ENCODE data around the gene C1orf52. TPM values are rescaled to one million over a fixed set of nuclear protein-coding genes. Genes with fewer than 3 reads are reported as not detected.
A peak's percentile ranks its signal among the peaks of the same experiment; 100 is the strongest.
"Not testable (repeated sequence)": the region's sequence is repeated elsewhere in the genome, so short reads cannot be mapped to it uniquely, and the experiment has no call there.

The C1orf52 gene
- total and polyA plus RNA-seq, 8 donors, result 18.0 to 66.4 (median 54.6) TPM

DNA sequence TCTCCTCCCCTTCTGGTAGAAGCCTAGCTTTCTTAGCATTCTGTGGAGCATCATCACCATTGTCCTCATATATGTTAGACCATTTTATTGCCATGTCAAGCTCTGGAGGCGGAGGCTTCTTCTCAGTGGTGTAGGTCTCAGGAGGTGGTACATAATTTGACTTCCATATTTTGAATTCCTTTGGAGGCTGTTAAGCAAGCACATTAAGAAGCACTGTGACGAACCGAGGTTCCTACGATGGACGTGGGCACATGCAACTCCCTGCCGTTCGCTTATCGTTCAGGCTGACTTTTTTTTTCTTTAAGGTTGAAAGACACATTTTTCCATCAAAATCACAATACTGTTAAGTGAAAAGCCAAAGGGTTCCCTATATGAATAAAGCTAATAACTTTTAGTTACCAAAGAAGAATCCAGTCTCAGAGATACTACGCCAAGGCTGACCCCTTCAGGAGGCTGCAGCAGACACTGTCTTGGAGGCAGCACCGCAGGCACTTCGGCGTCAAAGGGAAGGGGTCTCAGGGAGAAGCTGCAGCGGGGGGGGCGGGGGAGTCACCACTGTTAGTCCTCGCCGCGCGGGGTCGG, 835 bp downstream of the C1orf52 start:
- Histone ChIP-seq H3K36me3 (peaks cover 0 to 29% of the 10 kb centered on the region in 2 donors), H3K4me3 (peak overlapping the region; percentile 86 to 94), H3K4me1 (peaks cover 18 to 46% of the 10 kb centered on the region in 2 donors), H3K9me3 (no peaks in the 10 kb centered on the region), H3K27ac (peak overlapping the region in 1 of 2 donors; percentile 83), H3K27me3 (no peaks in the 10 kb centered on the region)
- TF ChIP-seq CTCF (IDR thresholded peaks at IDR 0.05), result no peak
- intact Hi-C loops (cut with DNase I), result no loop called here
- ATAC-seq (peak; percentile 16), DNase-seq (no peak)

DNA sequence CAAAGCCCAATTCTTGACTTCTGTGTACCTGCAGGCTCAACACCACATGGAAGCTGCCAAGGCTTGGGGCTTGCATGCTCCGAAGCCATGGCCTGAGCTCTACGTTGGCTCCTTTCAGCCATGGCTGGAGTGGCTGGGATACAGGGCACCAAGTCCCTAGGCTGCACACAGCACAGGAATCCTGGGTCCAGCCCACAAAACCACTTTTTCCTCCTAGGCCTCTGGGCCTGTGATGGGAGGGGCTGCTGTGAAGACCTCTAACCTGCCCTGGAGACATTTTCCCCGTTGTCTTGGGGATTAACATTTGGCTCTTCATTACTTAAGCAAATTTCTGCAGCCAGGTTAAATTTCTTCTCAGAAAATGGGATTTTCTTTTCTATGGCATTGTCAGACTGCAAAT, 10.4 kb downstream of the C1orf52 start:
- ATAC-seq; H3K27ac ChIP-seq; DNase-seq; H3K27me3 ChIP-seq; H3K4me3 ChIP-seq; H3K9me3 ChIP-seq; H3K4me1 ChIP-seq; intact Hi-C loops (cut with DNase I): not testable (repeated sequence)
- peaks cover 0 to 21% of the 10 kb centered on the region in 2 donors for H3K36me3 ChIP-seq

GRCh38 chr1:85245891-85246290, 13.6 kb downstream of the C1orf52 start:
- DNase-seq (no peak), ATAC-seq (no peak)
- Histone ChIP-seq H3K36me3 (peaks cover 0 to 6% of the 10 kb centered on the region in 2 donors), H3K9me3 (no peaks in the 10 kb centered on the region), H3K4me3 (no peak overlapping the region), H3K4me1 (peaks cover 2 to 8% of the 10 kb centered on the region in 2 donors), H3K27me3 (no peaks in the 10 kb centered on the region), H3K27ac (no peak overlapping the region)
- TF ChIP-seq CTCF (IDR thresholded peaks at IDR 0.05), result no peak
- intact Hi-C loops (cut with DNase I), result no loop called here

GRCh38 chr1:85245456-85245855, 14.0 kb downstream of the C1orf52 start:
- ATAC-seq, result no peak
- TF ChIP-seq CTCF (IDR thresholded peaks at IDR 0.05), result no peak
- DNase-seq, result no peak
- Histone ChIP-seq H3K27ac (no peak overlapping the region), H3K36me3 (peaks cover 0 to 2% of the 10 kb centered on the region in 2 donors), H3K4me3 (no peak overlapping the region), H3K27me3 (no peaks in the 10 kb centered on the region), H3K9me3 (no peaks in the 10 kb centered on the region), H3K4me1 (peaks cover 6 to 12% of the 10 kb centered on the region in 2 donors)
- intact Hi-C loops (cut with DNase I), result no loop called here

GRCh38 chr1:85244271-85245061, 15.0 kb downstream of the C1orf52 start:
- Histone ChIP-seq H3K27ac (no peak overlapping the region), H3K4me3 (no peak overlapping the region), H3K36me3 (no peaks in the 10 kb centered on the region), H3K9me3 (no peaks in the 10 kb centered on the region), H3K27me3 (no peaks in the 10 kb centered on the region), H3K4me1 (peaks cover 7 to 17% of the 10 kb centered on the region in 2 donors)
- ATAC-seq (no peak), DNase-seq (peak in 1 of 4 donors; percentile 38)
- intact Hi-C loops (cut with DNase I), result no loop called here
- TF ChIP-seq CTCF (IDR thresholded peaks at IDR 0.05), result no peak
